SK-N-SH treated with all-trans-retinoic acid at 6 μM for 48 hours (cell line): Measurements from ENCODE around the gene ATP8B3.

Experiments
- ATAC-seq: fragments of 200-7000 bp; cut with Tn5 transposase; 3 replicates; pipeline ENCODE4 v1.9.1; 2020; ENCODE audit warnings: mild to moderate bottlenecking, moderate library complexity
- ARNTL ChIP-seq: fragments of 450-650 bp; formaldehyde crosslinking; IDR thresholded peaks from 2 replicates; pipeline ENCODE4 v1.5.0; 2020; ENCODE audit warnings: low read depth, mild to moderate bottlenecking, moderate library complexity, borderline replicate concordance
- BACH2 ChIP-seq: fragments of 250-450 bp; sonication (Bioruptor Pico); IDR thresholded peaks from 2 replicates; pipeline ENCODE4 v1.9.0; 2021; ENCODE audit warnings: mild to moderate bottlenecking, borderline replicate concordance
- CSDC2 ChIP-seq: fragments of 250-450 bp; sonication (Bioruptor Pico); IDR thresholded peaks from 2 replicates; pipeline ENCODE4 v1.5.0; 2020; ENCODE audit warnings: mild to moderate bottlenecking, moderate library complexity
- CSRNP3 ChIP-seq: fragments of 250-450 bp; sonication (Bioruptor Pico); IDR thresholded peaks from 2 replicates; pipeline ENCODE4 v1.5.1; 2021; ENCODE audit warnings: mild to moderate bottlenecking, moderate library complexity
- ESRRG ChIP-seq: fragments of 250-450 bp; sonication (Bioruptor Pico); IDR thresholded peaks from 2 replicates; pipeline ENCODE4 v1.6.1; 2021; ENCODE audit warnings: mild to moderate bottlenecking
- GLIS3 ChIP-seq: fragments of 250-450 bp; sonication (Bioruptor Pico); IDR thresholded peaks from 2 replicates; pipeline ENCODE4 v1.5.0; 2020; ENCODE audit warnings: mild to moderate bottlenecking, moderate library complexity
- ISL1 ChIP-seq: fragments of 250-450 bp; sonication (Bioruptor Pico); IDR thresholded peaks from 2 replicates; pipeline ENCODE4 v2.1.2; 2022; ENCODE audit warnings: mild to moderate bottlenecking, moderate library complexity
- OSR1 ChIP-seq: fragments of 250-450 bp; sonication (Bioruptor Pico); IDR thresholded peaks from 2 replicates; pipeline ENCODE4 v1.8.0; 2022; ENCODE audit warnings: moderate library complexity, mild to moderate bottlenecking, inconsistent platforms
- PATZ1 ChIP-seq: fragments of 250-450 bp; sonication (Bioruptor Pico); IDR thresholded peaks from 2 replicates; pipeline ENCODE4 v1.8.0; 2020; ENCODE audit warnings: mild to moderate bottlenecking, moderate library complexity, borderline replicate concordance
- PPARA ChIP-seq: fragments of 250-450 bp; sonication (Bioruptor Pico); IDR thresholded peaks from 2 replicates; pipeline ENCODE4 v1.5.0; 2020; ENCODE audit warnings: mild to moderate bottlenecking, borderline replicate concordance
- RARB ChIP-seq: fragments of 250-450 bp; sonication (Bioruptor Pico); IDR thresholded peaks from 2 replicates; pipeline ENCODE4 v1.8.0; 2021; ENCODE audit warnings: mild to moderate bottlenecking, moderate library complexity
- TCF4 ChIP-seq: fragments of 250-450 bp; sonication (Bioruptor Pico); IDR thresholded peaks from 2 replicates; pipeline ENCODE4 v1.8.0; 2021; ENCODE audit warnings: mild to moderate bottlenecking, moderate library complexity, borderline replicate concordance
- TOX ChIP-seq: fragments of 250-450 bp; sonication (Bioruptor Pico); IDR thresholded peaks from 2 replicates; pipeline ENCODE4 v1.8.0; 2021; ENCODE audit warnings: mild to moderate bottlenecking, moderate library complexity, borderline replicate concordance
- TSHZ2 ChIP-seq: fragments of 250-450 bp; sonication (Bioruptor Pico); IDR thresholded peaks from 2 replicates; pipeline ENCODE4 v1.5.0; 2020; ENCODE audit warnings: mild to moderate bottlenecking, moderate library complexity
- ZFP3 ChIP-seq: fragments of 250-450 bp; sonication (Bioruptor Pico); IDR thresholded peaks from 2 replicates; pipeline ENCODE4 v1.5.0; 2020; ENCODE audit warnings: mild to moderate bottlenecking, moderate library complexity
- ZNF70 ChIP-seq: fragments of 450-650 bp; formaldehyde crosslinking; IDR thresholded peaks from 2 replicates; pipeline ENCODE4 v1.5.0; 2020; ENCODE audit warnings: mild to moderate bottlenecking, moderate library complexity
- ZNF8 ChIP-seq: fragments of 450-650 bp; formaldehyde crosslinking; IDR thresholded peaks from 2 replicates; pipeline ENCODE4 v1.5.0; 2020; ENCODE audit warnings: mild to moderate bottlenecking, moderate library complexity
- TF ChIP-seq, protein P1 (sequence below): fragments of 250-450 bp; sonication (Bioruptor Pico); IDR thresholded peaks from 2 replicates; pipeline ENCODE4 v1.8.0; 2021; ENCODE audit warnings: low read depth, mild to moderate bottlenecking, moderate library complexity, borderline replicate concordance

Gene ATP8B3

DNA sequence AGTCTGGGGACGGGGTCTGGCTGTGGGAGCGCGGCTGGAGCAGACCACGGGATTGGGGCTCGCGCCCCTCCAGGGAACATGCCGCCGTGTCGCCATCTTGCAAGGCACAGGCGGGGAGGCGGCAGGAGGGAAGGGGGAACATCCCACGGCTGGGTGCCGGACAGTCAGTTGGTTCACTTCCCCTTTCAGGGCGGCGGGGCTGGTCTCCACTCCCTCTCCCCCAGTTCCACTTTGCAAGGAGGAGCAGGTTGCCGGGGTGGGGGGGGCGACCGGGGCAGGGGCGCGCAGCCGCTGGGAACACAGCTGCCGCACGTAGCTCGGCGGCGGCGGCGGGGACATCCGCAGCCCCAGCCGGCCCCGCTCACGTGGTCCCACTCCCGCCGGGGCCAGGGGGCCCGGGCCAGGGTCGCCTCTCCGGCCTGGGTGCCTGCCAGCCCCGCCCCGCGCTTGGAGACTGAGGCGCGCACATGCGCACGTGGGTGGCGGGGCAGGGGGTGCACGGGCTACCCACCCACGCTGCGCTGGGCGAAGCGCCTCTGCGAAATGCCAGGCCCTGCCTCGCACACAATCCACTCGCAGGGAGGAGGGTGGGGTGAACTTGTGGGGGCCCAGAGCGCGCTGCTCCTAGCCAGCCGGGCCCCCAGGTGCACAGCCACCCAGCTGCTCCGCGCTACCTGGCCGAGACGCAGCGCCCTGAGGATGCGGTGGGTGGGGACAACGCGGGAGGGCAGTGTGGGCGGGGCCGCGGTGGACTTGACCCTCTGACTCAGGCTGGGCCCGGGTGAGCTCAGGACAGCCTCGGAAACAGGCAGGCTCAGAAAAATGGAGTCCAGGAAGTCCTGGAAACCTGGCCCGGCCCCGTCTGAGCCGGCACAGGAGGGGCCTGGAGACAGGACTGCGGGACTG is 44.9 kb upstream of the ATP8B3 start:
- ATAC-seq, result peak; percentile 49
- no peak for TF ChIP-seq ARNTL (CRISPR knock-in tag)
- no peak for TF ChIP-seq PATZ1 (CRISPR knock-in tag)
- no peak for TF ChIP-seq TSHZ2 (CRISPR knock-in tag)
- TF ChIP-seq TCF4 (CRISPR knock-in tag), result no peak
- no peak for TF ChIP-seq CSDC2
- no peak for TF ChIP-seq ZFP3 (CRISPR knock-in tag)

GRCh38 chr19:1856345-1856697 is 44.2 kb upstream of the ATP8B3 start:
- no peak for ATAC-seq
- TF ChIP-seq CSDC2, result no peak
- TF ChIP-seq GLIS3 (CRISPR knock-in tag), result no peak
- no peak for TF ChIP-seq TOX (CRISPR knock-in tag)
- no peak for TF ChIP-seq ISL1 (CRISPR knock-in tag)

DNA sequence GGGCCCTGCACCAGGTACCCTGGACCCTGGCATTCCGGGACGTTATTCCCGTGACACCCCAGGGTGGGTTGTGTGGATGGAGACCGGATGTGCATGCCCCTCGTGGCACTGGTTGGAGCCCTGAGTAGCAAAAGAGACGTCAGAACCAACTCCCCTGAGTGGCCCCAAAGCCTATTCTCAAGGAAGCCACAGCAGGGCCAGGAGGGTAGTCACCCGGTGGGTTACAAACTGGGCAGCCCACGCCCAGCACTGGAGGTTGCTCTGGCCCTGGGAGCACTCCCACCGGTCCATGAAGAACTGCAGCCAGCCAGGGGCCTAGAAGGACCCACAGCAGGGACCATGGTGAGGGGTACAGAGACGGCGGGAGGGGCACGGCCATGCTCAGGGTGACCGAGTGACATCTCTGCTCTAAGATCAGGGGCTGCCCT is 43.8 kb upstream of the ATP8B3 start:
- TF ChIP-seq TCF4 (CRISPR knock-in tag), result no peak
- no peak for TF ChIP-seq TSHZ2 (CRISPR knock-in tag)
- no peak for TF ChIP-seq ZNF70 (CRISPR knock-in tag)
- peak; percentile 1; the same call in 2 of the 3 replicates for ATAC-seq

- peak; percentile 85 for ATAC-seq
- TF ChIP-seq CSRNP3 (CRISPR knock-in tag), result no peak
- no peak for TF ChIP-seq TOX (CRISPR knock-in tag)
- TF ChIP-seq TCF4 (CRISPR knock-in tag), result no peak
- TF ChIP-seq BACH2 (CRISPR knock-in tag), result no peak
- TF ChIP-seq GLIS3 (CRISPR knock-in tag), result no peak
- TF ChIP-seq ESRRG, result no peak
- no peak for TF ChIP-seq ISL1 (CRISPR knock-in tag)
- TF ChIP-seq RARB (CRISPR knock-in tag), result no peak
- TF ChIP-seq, protein P1, sequence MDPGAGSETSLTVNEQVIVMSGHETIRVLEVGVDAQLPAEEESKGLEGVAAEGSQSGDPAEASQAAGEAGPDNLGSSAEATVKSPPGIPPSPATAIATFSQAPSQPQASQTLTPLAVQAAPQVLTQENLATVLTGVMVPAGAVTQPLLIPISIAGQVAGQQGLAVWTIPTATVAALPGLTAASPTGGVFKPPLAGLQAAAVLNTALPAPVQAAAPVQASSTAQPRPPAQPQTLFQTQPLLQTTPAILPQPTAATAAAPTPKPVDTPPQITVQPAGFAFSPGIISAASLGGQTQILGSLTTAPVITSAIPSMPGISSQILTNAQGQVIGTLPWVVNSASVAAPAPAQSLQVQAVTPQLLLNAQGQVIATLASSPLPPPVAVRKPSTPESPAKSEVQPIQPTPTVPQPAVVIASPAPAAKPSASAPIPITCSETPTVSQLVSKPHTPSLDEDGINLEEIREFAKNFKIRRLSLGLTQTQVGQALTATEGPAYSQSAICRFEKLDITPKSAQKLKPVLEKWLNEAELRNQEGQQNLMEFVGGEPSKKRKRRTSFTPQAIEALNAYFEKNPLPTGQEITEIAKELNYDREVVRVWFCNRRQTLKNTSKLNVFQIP (CRISPR knock-in tag), result no peak
- no peak for TF ChIP-seq ZFP3 (CRISPR knock-in tag)
- TF ChIP-seq ZNF8 (CRISPR knock-in tag), result no peak
- no peak for TF ChIP-seq PPARA (CRISPR knock-in tag)
- TF ChIP-seq OSR1, result no peak
- TF ChIP-seq PATZ1 (CRISPR knock-in tag), result no peak
- TF ChIP-seq CSDC2, result no peak
Observed at GRCh38 chr19:1855040-1855827, 43.2 kb upstream of the ATP8B3 start.
